ENCODE data around the gene OR7G3. TPM values are rescaled to one million over a fixed set of nuclear protein-coding genes. Genes with fewer than 3 reads are reported as not detected.

Gene OR7G3
- total RNA-seq, 1 experiment from 2014 or later, result not detected

DNA sequence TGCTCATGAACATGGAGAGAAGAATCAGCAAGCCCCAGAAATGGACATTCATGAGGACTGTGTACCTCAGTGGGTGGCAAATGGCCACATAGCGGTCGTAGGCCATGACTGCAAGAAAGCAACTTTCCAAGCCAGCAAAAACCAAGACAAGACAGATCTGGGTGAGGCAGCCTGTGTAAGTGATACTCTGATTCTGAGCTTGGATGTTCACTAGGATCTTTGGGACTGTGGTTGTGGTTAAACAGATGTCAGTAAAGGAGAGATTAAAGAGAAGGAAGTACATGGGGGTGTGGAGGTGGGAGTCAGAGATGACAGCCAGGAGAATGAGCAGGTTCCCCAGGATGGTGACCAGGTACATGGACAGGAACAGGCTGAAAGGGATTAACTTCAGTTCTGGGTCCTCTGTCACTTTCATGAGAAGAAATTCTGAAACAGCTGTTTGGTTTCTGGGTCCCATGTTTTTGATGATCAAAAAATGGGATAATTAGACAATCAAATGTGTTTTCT lies 11.4 kb downstream of the OR7G3 start, which contains the start of gene OR7G1:
OR7G1 (minus strand) TSS at position 457 of the 507 bp plus-strand sequence; CDS start at position 457, 0 bp downstream.
- Histone ChIP-seq H3K56ac (ENCODE audit: insufficient read length, low read depth, low read length) (no peak within 1 kb of the TSS), H3T11ph (ENCODE audit: low read length) (no peak within 1 kb of the TSS), H3K23me2 (ENCODE audit: insufficient read length, low read depth, low read length, poor library complexity, severe bottlenecking) (no peaks in the 10 kb centered on the region), H3K27me3 (ENCODE audit: insufficient read depth, low read length) (no peaks in the 10 kb centered on the region), H2BK5ac (ENCODE audit: insufficient read length, low read length) (no peak within 1 kb of the TSS), H2BK12ac (ENCODE audit: insufficient read length, low read depth, low read length) (no peak within 1 kb of the TSS), H3K4ac (ENCODE audit: low read depth, low read length) (no peak within 1 kb of the TSS), H2AK5ac (ENCODE audit: insufficient read length, low read length) (no peak within 1 kb of the TSS), H4K20me1 (ENCODE audit: control insufficient read depth, insufficient read depth, insufficient read length) (no peaks in the 10 kb centered on the region), H3K9me3 (ENCODE audit: control insufficient read depth, low read depth, low read length) (no peaks in the 10 kb centered on the region), H3K9ac (ENCODE audit: extremely low read depth, insufficient read length, low read length) (no peak within 1 kb of the TSS), H4K5ac (ENCODE audit: insufficient read length, low read depth, low read length) (no peak within 1 kb of the TSS), H3K79me2 (ENCODE audit: insufficient read depth, low read length) (no peaks in the 10 kb centered on the region), H4K91ac (ENCODE audit: insufficient read length, low read depth, low read length) (no peak within 1 kb of the TSS), H3K27ac (ENCODE audit: insufficient read length, low read depth, low read length) (no peak within 1 kb of the TSS), H3K18ac (ENCODE audit: insufficient read length, low read depth, low read length) (no peak within 1 kb of the TSS), H2BK20ac (ENCODE audit: low read depth, low read length, poor library complexity, severe bottlenecking) (no peak within 1 kb of the TSS), H3K14ac (ENCODE audit: insufficient read depth, low read length) (no peak within 1 kb of the TSS), H3K4me2 (ENCODE audit: insufficient read depth, insufficient read length, low read length) (no peak within 1 kb of the TSS), H2BK120ac (ENCODE audit: low read depth, low read length, poor library complexity, severe bottlenecking) (no peak within 1 kb of the TSS), H3K4me1 (ENCODE audit: insufficient read depth, low read length) (no peaks in the 10 kb centered on the region), H4K8ac (replicated peaks; ENCODE audit: insufficient read length, low read depth, low read length) (no peak within 1 kb of the TSS), H3K23ac (ENCODE audit: insufficient read length, low read depth, low read length) (no peak within 1 kb of the TSS), H2AFZ (ENCODE audit: low read length) (no peak within 1 kb of the TSS), H2BK15ac (ENCODE audit: low read depth, low read length) (no peak within 1 kb of the TSS), H3K79me1 (ENCODE audit: insufficient read depth, low read depth, low read length, poor library complexity, severe bottlenecking) (no peaks in the 10 kb centered on the region)
- Mint-ChIP-seq H3K4me3 (no peak within 1 kb of the TSS; a peak in 1 of 5 replicates), H3K27me3 (ENCODE audit: low read depth) (peaks cover 6% of the 10 kb centered on the region), H3K36me3 (ENCODE audit: insufficient read depth in 1 of 3, low read depth in 3 of 3) (peaks cover 1 to 23% (median 13%) of the 10 kb centered on the region in 3 experiments; a peak in 4 of 7 replicates), H3K4me1 (no peaks in the 10 kb centered on the region), H3K27ac (no peak within 1 kb of the TSS), H3K9me3 (peaks cover 66 to 91% of the 10 kb centered on the region in 2 experiments)
- TF ChIP-seq, protein P1, sequence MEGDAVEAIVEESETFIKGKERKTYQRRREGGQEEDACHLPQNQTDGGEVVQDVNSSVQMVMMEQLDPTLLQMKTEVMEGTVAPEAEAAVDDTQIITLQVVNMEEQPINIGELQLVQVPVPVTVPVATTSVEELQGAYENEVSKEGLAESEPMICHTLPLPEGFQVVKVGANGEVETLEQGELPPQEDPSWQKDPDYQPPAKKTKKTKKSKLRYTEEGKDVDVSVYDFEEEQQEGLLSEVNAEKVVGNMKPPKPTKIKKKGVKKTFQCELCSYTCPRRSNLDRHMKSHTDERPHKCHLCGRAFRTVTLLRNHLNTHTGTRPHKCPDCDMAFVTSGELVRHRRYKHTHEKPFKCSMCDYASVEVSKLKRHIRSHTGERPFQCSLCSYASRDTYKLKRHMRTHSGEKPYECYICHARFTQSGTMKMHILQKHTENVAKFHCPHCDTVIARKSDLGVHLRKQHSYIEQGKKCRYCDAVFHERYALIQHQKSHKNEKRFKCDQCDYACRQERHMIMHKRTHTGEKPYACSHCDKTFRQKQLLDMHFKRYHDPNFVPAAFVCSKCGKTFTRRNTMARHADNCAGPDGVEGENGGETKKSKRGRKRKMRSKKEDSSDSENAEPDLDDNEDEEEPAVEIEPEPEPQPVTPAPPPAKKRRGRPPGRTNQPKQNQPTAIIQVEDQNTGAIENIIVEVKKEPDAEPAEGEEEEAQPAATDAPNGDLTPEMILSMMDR (conservative IDR thresholded peaks at IDR 0.05), result no peak
- DNase-seq, result no peak
- WGBS (ENCODE audit: extremely low coverage, insufficient read length, low lambda C conversion rate), result no CpG with 5 or more reads among the region's 2 CpGs

Measured in H9 (cell line).